ENCODE data around the gene CPED1. TPM values are rescaled to one million over a fixed set of nuclear protein-coding genes. Genes with fewer than 3 reads are reported as not detected.
"Not testable (repeated sequence)": the region's sequence is repeated elsewhere in the genome, so short reads cannot be mapped to it uniquely, and the experiment has no call there.

The CPED1 gene
- polyA plus RNA-seq, 1 donor = 8.4 TPM

- DNase-seq (ENCODE audit: low read depth) = no peak
Observed at GRCh38 chr7:121017586-121017985, 29.1 kb downstream of the CPED1 start.

- DNase-seq (ENCODE audit: low read depth) = no peak
Observed at GRCh38 chr7:121019018-121019417, 30.5 kb downstream of the CPED1 start.

GRCh38 chr7:121020249-121020988 is 31.9 kb downstream of the CPED1 start:
- no peak for DNase-seq (ENCODE audit: low read depth)

GRCh38 chr7:121020989-121021969 is 32.8 kb downstream of the CPED1 start:
- DNase-seq (ENCODE audit: low read depth) = no peak

- DNase-seq (ENCODE audit: low read depth) = no peak
Observed at GRCh38 chr7:121023194-121023593, 34.7 kb downstream of the CPED1 start.

- no peak for DNase-seq (ENCODE audit: low read depth)
Observed at GRCh38 chr7:121023683-121024511, 35.4 kb downstream of the CPED1 start.

- no peak for DNase-seq (ENCODE audit: low read depth)
Observed at GRCh38 chr7:121024611-121025010, 36.1 kb downstream of the CPED1 start.

GRCh38 chr7:121026159-121026558 is 37.6 kb downstream of the CPED1 start:
- no peak for DNase-seq (ENCODE audit: low read depth)

GRCh38 chr7:121026577-121027111 is 38.1 kb downstream of the CPED1 start:
- DNase-seq (ENCODE audit: low read depth) = no peak

GRCh38 chr7:121027761-121028669 is 39.5 kb downstream of the CPED1 start:
- DNase-seq (ENCODE audit: low read depth) = no peak

- no peak for DNase-seq (ENCODE audit: low read depth)
Observed at GRCh38 chr7:121029302-121029701, 40.8 kb downstream of the CPED1 start.

- DNase-seq (ENCODE audit: low read depth) = no peak
Observed at GRCh38 chr7:121030308-121030707, 41.8 kb downstream of the CPED1 start.

- no peak for DNase-seq (ENCODE audit: low read depth)
Observed at GRCh38 chr7:121032645-121033460, 44.3 kb downstream of the CPED1 start.

- DNase-seq (ENCODE audit: low read depth) = no peak
Observed at GRCh38 chr7:121034929-121035328, 46.4 kb downstream of the CPED1 start.

GRCh38 chr7:121036776-121037175 is 48.3 kb downstream of the CPED1 start:
- not testable (repeated sequence) for DNase-seq (ENCODE audit: low read depth)

- not testable (repeated sequence) for DNase-seq (ENCODE audit: low read depth)
Observed at GRCh38 chr7:121037329-121037728, 48.8 kb downstream of the CPED1 start.

GRCh38 chr7:121037957-121038716 is 49.6 kb downstream of the CPED1 start:
- DNase-seq (ENCODE audit: low read depth) = no peak

GRCh38 chr7:121038717-121039509 is 50.4 kb downstream of the CPED1 start:
- no peak for DNase-seq (ENCODE audit: low read depth)

Data from forelimb muscle (tissue), 1 donor.